ENCODE data around the gene KRTAP16-1. TPM values are rescaled to one million over a fixed set of nuclear protein-coding genes. Genes with fewer than 3 reads are reported as not detected.

The KRTAP16-1 gene
- total and polyA plus RNA-seq, 2 of the 4 experiments (the other 2 are of a cell fraction), result not detected

GRCh38 chr17:41311111-41311510 lies 2.0 kb upstream of the KRTAP16-1 start:
- Histone ChIP-seq H2AK5ac (ENCODE audit: low read depth, low read length) (no peak overlapping the region), H2BK5ac (ENCODE audit: low read depth, low read length, poor library complexity, severe bottlenecking) (no peak overlapping the region), H4K91ac (ENCODE audit: insufficient read depth, low read depth, low read length) (no peak overlapping the region), H3K9me3 (ENCODE audit: control insufficient read depth, insufficient read depth, low read length) (no peaks in the 10 kb centered on the region), H2BK20ac (ENCODE audit: low read depth, low read length) (no peak overlapping the region), H3K23ac (ENCODE audit: low read depth, low read length) (no peak overlapping the region), H4K8ac (ENCODE audit: low read depth in 2 of 2, low read length in 2 of 2) (no peak overlapping the region), H3K36me3 (ENCODE audit: control insufficient read depth, insufficient read depth, low read length) (no peaks in the 10 kb centered on the region), H3K9ac (ENCODE audit: low read depth, low read length) (no peak overlapping the region), H3K79me1 (ENCODE audit: low read depth in 1 of 2, low read length in 2 of 2) (no peaks in the 10 kb centered on the region), H3K4me1 (ENCODE audit: control insufficient read depth, insufficient read depth, low read length) (no peaks in the 10 kb centered on the region), H2AFZ (replicated peaks; ENCODE audit: low read length, poor library complexity) (no peak overlapping the region), H4K5ac (ENCODE audit: low read depth, low read length) (no peak overlapping the region), H3K9me1 (ENCODE audit: insufficient read depth, low read length) (no peaks in the 10 kb centered on the region; the same call in 1 of the 2 replicates), H3K18ac (ENCODE audit: low read depth, low read length) (no peak overlapping the region), H3K4me3 (ENCODE audit: insufficient read depth, low read depth, low read length) (no peak overlapping the region), H2AK9ac (replicated peaks; ENCODE audit: low read depth, low read length, poor library complexity) (no peak overlapping the region), H3K14ac (replicated peaks; ENCODE audit: low read depth, low read length) (no peak overlapping the region), H2BK120ac (ENCODE audit: low read depth, low read length) (no peak overlapping the region), H3K4ac (ENCODE audit: low read depth, low read length) (no peak overlapping the region), H3K27ac (ENCODE audit: insufficient read depth, low read length) (no peak overlapping the region), H3K56ac (ENCODE audit: extremely low read depth, insufficient read depth, low read length) (no peak overlapping the region), H4K20me1 (ENCODE audit: insufficient read depth, low read length) (no peaks in the 10 kb centered on the region), H2BK15ac (ENCODE audit: low read depth, low read length) (no peak overlapping the region), H3K27me3 (ENCODE audit: control insufficient read depth, insufficient read depth, low read length) (peaks cover 8% of the 10 kb centered on the region), H3K4me2 (ENCODE audit: low read depth, low read length) (no peak overlapping the region)
- no peak for ATAC-seq (ENCODE audit: low read depth)
- dilution Hi-C loops (cut with HindIII; ENCODE audit: low sequenced_read_pairs, unreplicated experiment), result no loop called here
- CTCF ChIA-PET, result no interaction called here
- no peak for TF ChIP-seq ELK1 (IDR thresholded peaks at IDR 0.05; ENCODE audit: borderline replicate concordance, low read depth, low read length)
- TF ChIP-seq USF2 (IDR thresholded peaks at IDR 0.05; ENCODE audit: low read depth, low read length), result no peak
- no peak for TF ChIP-seq RAD21 (IDR thresholded peaks at IDR 0.05; ENCODE audit: low read length)
- TF ChIP-seq SMC3 (IDR thresholded peaks at IDR 0.05; ENCODE audit: low read depth, low read length), result no peak
- TF ChIP-seq BHLHE40 (IDR thresholded peaks at IDR 0.05; ENCODE audit: low read depth, low read length), result no peak
- no peak for TF ChIP-seq RFX5 (IDR thresholded peaks at IDR 0.05; ENCODE audit: low read depth, low read length)
- TF ChIP-seq MXI1 (IDR thresholded peaks at IDR 0.05; ENCODE audit: borderline replicate concordance, low read depth, low read length), result no peak
- no peak for TF ChIP-seq POLR2A (IDR thresholded peaks at IDR 0.05; ENCODE audit: low read depth, low read length)
- no peak for TF ChIP-seq MAZ (IDR thresholded peaks at IDR 0.05; ENCODE audit: borderline replicate concordance, low read depth, low read length)
- TF ChIP-seq RCOR1 (IDR thresholded peaks at IDR 0.05; ENCODE audit: insufficient replicate concordance, low read length), result no peak
- no TSS peak for BruUV-seq (replicated peaks)
- POLR2A ChIA-PET (ENCODE audit: unreplicated experiment), result no interaction called here
- in situ Hi-C loops (cut with MboI; ENCODE audit: low sequenced_read_pairs), result loop anchor here (10.0 kb wide), 1 partner anchor 64 kb away; no protein-coding TSS in a partner anchor
- WGBS, 2 experiments (ENCODE audit: extremely low coverage in 2 of 2, insufficient read length in 1 of 2), result no CpG with 5 or more reads among the region's 1 CpG
- intact Hi-C loops (cut with micrococcal nuclease), result no loop called here
- DNase-seq, result no peak

Data from IMR-90 (cell line).